Naive thymus-derived CD4-positive, alpha-beta T cell (primary cell): ENCODE results near the gene TIMM17A. TPM values are rescaled to one million over a fixed set of nuclear protein-coding genes. Genes with fewer than 3 reads are reported as not detected.

Experiments
- ATAC-seq: fragments of 150-1000 bp; cut with Tn5 transposase; 2 replicates; pipeline ENCODE4 v1.10.0; 2021; ENCODE audit warnings: mild to moderate bottlenecking, moderate library complexity
- CTCF ChIA-PET: fragments of 350-600 bp; sonication (Branson Sonifier 250); formaldehyde crosslinking; loops from one replicate; lab custom pipeline; 2021; ENCODE audit warnings: antibody characterized with exemption; lab: Charles Lee
- POLR2A ChIA-PET: fragments of 350-600 bp; sonication (Branson Sonifier 250); formaldehyde crosslinking; loops from one replicate; lab custom pipeline; 2021; ENCODE audit warnings: antibody characterized with exemption, inconsistent platforms; lab: Charles Lee
- DNase-seq, 9 donors: peaks; one replicate each; pipeline versions ENCODE4 v3.0.0 to v3.0.0-alpha.2; 2020 to 2022; ENCODE audit warnings: mixed read lengths in 1 of 9
- H3K27ac ChIP-seq: one replicate; pipeline ENCODE4 v1.7.0; 2013; ENCODE audit warnings: mild to moderate bottlenecking, low read depth, low read length, moderate library complexity
- H3K27me3 ChIP-seq, 2 donors: one replicate each; pipeline ENCODE4 v1.7.0; 2013; ENCODE audit warnings: low read length in 2 of 2, mild to moderate bottlenecking in 2 of 2, moderate library complexity in 2 of 2; ENCODE audit not compliant: control insufficient read depth in 2 of 2, insufficient read depth in 2 of 2
- H3K36me3 ChIP-seq, 3 experiments: 1 replicate in 2 of 3; 2 replicates in 1 of 3; pipeline ENCODE4 v1.7.0; 2013; ENCODE audit warnings: low read length in 3 of 3, mild to moderate bottlenecking in 3 of 3, moderate library complexity in 1 of 3; ENCODE audit not compliant: insufficient read depth in 3 of 3, control insufficient read depth in 2 of 3
- H3K4me1 ChIP-seq, 2 donors: one replicate each; pipeline ENCODE4 v1.7.0; 2013; ENCODE audit warnings: low read length in 2 of 2, mild to moderate bottlenecking in 2 of 2, moderate library complexity in 1 of 2; ENCODE audit not compliant: control insufficient read depth in 2 of 2, insufficient read depth in 2 of 2
- H3K4me3 ChIP-seq: 2 replicates; pipeline ENCODE4 v1.7.0; 2013; ENCODE audit warnings: mild to moderate bottlenecking, low read length
- H3K9me3 ChIP-seq, 3 experiments: 1 replicate in 2 of 3; 2 replicates in 1 of 3; pipeline ENCODE4 v1.7.0; 2013; ENCODE audit warnings: low read length in 3 of 3; ENCODE audit not compliant: control insufficient read depth in 2 of 3
- H3K27ac Mint-ChIP-seq, 9 donors: one replicate each; pipeline ENCODE4 v1.8.0; 2020 to 2022; ENCODE audit warnings: mixed read lengths in 9 of 9, mild to moderate bottlenecking in 8 of 9, moderate library complexity in 5 of 9, inconsistent platforms in 2 of 9
- H3K27me3 Mint-ChIP-seq, 5 donors: one replicate each; pipeline ENCODE4 v1.8.0; 2021 to 2022; ENCODE audit warnings: mixed read lengths in 5 of 5, mild to moderate bottlenecking in 1 of 5
- H3K36me3 Mint-ChIP-seq, 5 donors: one replicate each; pipeline ENCODE4 v1.8.0; 2020 to 2022; ENCODE audit warnings: mixed read lengths in 5 of 5, mild to moderate bottlenecking in 3 of 5, inconsistent platforms in 1 of 5
- H3K4me1 Mint-ChIP-seq, 7 donors: one replicate each; pipeline ENCODE4 v1.8.0; 2020 to 2022; ENCODE audit warnings: mixed read lengths in 7 of 7, mild to moderate bottlenecking in 3 of 7, inconsistent platforms in 1 of 7
- H3K4me3 Mint-ChIP-seq, 10 donors: one replicate each; pipeline ENCODE4 v1.8.0; 2020 to 2022; ENCODE audit warnings: mild to moderate bottlenecking in 10 of 10, mixed read lengths in 10 of 10, moderate library complexity in 6 of 10, inconsistent platforms in 2 of 10
- H3K9me3 Mint-ChIP-seq, 11 donors: one replicate each; pipeline ENCODE4 v1.8.0; 2020 to 2022; ENCODE audit warnings: mixed read lengths in 11 of 11, mild to moderate bottlenecking in 4 of 11, inconsistent platforms in 1 of 11, moderate library complexity in 1 of 11
- intact Hi-C, 2 donors: fragments of 100-400 bp; cut with micrococcal nuclease; formaldehyde crosslinking; loops; one replicate each; pipeline ENCODE4 v1.15.1; 2023
- polyA plus RNA-seq, 2 donors: library from polyadenylated mRNA; unstranded; fragments of 300-500 nt; fragmentation: Illumina TruSeq; gene quantifications; one replicate each; pipeline ENCODE4 v1.2.3, GENCODE V29; 2021
- total RNA-seq, 6 experiments: library from RNA in 5 of 6; stranded (reverse) in 5 of 6; gene quantifications; 1 replicate in 5 of 6; 2 replicates in 1 of 6; pipeline ENCODE4 v1.2.3 and lab custom pipeline; 2021 to 2026

Gene TIMM17A
- total RNA-seq (10 to 100 TPM; 27.1 to 58.4 (median 43.1) TPM), polyA plus RNA-seq (10 to 100 TPM; 20.6 to 25.5 TPM), total RNA-seq (lab: John Stamatoyannopoulos, UW) (25.3 reads per million, percentile 56 among the genes with 10 or more reads in this experiment)

DNA sequence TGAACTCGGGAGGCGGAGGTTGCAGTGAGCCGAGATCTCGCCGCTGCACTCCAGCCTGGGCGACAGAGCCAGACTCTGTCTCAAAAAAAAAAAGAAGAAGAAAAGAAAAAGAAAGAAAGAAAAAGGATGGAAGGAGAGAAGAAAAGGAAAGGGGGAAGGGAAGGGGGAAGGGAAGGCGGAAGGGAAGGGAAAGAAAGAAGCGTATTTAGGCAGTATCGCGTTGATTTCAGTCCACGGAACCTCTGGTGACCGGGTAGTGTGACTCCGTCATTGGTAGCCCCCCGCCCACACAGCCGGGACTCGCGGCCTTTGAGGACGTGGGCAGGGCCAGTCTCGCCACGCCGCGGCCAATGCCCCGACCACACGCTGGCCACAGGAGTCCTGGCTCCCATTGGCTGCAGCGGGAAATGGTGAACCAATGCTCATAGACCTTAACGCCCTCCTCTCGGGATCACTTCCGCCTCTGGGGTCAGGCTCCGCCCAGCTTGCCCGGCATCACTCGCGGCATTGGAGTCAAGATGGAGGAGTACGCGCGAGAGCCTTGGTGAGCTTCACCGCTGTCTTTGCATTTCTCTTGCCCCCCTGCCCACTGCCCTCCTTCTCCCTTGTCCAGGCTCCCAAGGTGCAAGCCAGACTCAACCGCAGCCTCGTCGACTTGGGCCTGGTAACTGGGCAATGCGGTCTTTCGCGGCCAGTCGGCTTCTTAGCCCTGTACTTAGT lies at the start of gene TIMM17A:
Gene TIMM17A, plus strand, starts transcription at position 495 of the 720 bp plus-strand sequence. Its CDS starts 24 bp downstream, at position 519.
- ATAC-seq (peak; percentile 99), DNase-seq (peak; percentile 84 to 94 (median 90))
- H3K4me1 Mint-ChIP-seq: peaks cover 15 to 32% (median 25%) of the 10 kb centered on the region in 7 donors
- Histone ChIP-seq H3K4me3 (peak within 1 kb of the TSS; percentile 97), H3K4me1 (peaks cover 11 to 14% of the 10 kb centered on the region in 2 donors), H3K9me3 (no peaks in the 10 kb centered on the region), H3K36me3 (peaks cover 0 to 28% (median 13%) of the 10 kb centered on the region in 3 experiments), H3K27me3 (no peaks in the 10 kb centered on the region), H3K27ac (peak within 1 kb of the TSS; percentile 83)
- peak within 1 kb of the TSS; percentile 90 to 100 (median 98) for H3K4me3 Mint-ChIP-seq
- CTCF ChIA-PET: interaction anchor here (0.7 to 1.5 kb wide), 2 partner anchors 26 to 59 kb away, joined by 5 read pairs; no protein-coding TSS in a partner anchor
- H3K36me3 Mint-ChIP-seq: peaks cover 0 to 8% (median under 1%) of the 10 kb centered on the region in 5 donors
- peaks cover 0 to 1% (median 0%) of the 10 kb centered on the region in 11 donors for H3K9me3 Mint-ChIP-seq
- peak within 1 kb of the TSS; percentile 89 to 99 (median 97) for H3K27ac Mint-ChIP-seq
- intact Hi-C loops: loop anchor here (1.0 to 10.0 kb wide), 10 partner anchors 27 to 1012 kb away; partner anchors contain the start of genes IPO9 (in 2 of the 2), PPP1R12B (in 2 of the 2), RNPEP (in 2 of the 2) and CSRP1 (in 1 of the 2)
- H3K27me3 Mint-ChIP-seq: peaks cover 0 to 2% (median 0%) of the 10 kb centered on the region in 5 donors
- POLR2A ChIA-PET: interaction anchor here (0.8 to 1.8 kb wide), 5 partner anchors 9 to 59 kb away, joined by 3 to 8 read pairs (median 5); partner anchors contain the start of genes LMOD1 and RNPEP

DNA sequence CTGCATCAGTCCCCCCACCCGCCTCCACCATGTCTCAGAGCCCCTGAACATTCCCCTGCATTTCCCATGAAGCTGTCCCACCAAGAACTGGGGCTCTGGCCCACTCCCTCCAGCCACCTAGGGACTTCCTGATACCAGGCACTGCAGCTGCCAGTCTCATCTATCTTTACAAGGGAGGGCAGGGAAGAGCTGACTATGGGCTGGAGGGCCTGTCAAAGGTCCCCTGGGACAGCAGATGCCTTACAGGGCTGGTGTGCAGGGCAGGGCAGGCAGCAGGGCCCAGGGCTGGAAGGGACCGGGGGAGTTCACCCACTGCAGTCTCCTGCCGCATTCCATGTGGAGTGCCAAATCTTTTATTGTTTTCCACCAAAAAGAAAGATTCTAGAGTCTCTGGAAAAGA lies 49.0 kb upstream of the TIMM17A start:
- H3K4me1 Mint-ChIP-seq: peaks cover 0 to 5% (median 0%) of the 10 kb centered on the region in 7 donors
- no peak overlapping the region for H3K27ac ChIP-seq
- ChIA-PET POLR2A (no interaction called here), CTCF (interaction anchor here (1.1 kb wide), 1 partner anchor 19 kb away, joined by 3 read pairs; no protein-coding TSS in a partner anchor)
- H3K27me3 Mint-ChIP-seq: peaks cover 0 to 11% (median 0%) of the 10 kb centered on the region in 5 donors
- H3K4me3 ChIP-seq: no peak overlapping the region
- DNase-seq (no peak), ATAC-seq (no peak)
- H3K4me3 Mint-ChIP-seq: no peak overlapping the region
- H3K9me3 Mint-ChIP-seq: no peaks in the 10 kb centered on the region
- intact Hi-C loops: no loop called here
- no peaks in the 10 kb centered on the region for H3K4me1 ChIP-seq
- H3K36me3 ChIP-seq: no peaks in the 10 kb centered on the region
- no peaks in the 10 kb centered on the region for H3K36me3 Mint-ChIP-seq
- no peak overlapping the region for H3K27ac Mint-ChIP-seq
- H3K9me3 ChIP-seq: no peaks in the 10 kb centered on the region
- H3K27me3 ChIP-seq: no peaks in the 10 kb centered on the region

DNA sequence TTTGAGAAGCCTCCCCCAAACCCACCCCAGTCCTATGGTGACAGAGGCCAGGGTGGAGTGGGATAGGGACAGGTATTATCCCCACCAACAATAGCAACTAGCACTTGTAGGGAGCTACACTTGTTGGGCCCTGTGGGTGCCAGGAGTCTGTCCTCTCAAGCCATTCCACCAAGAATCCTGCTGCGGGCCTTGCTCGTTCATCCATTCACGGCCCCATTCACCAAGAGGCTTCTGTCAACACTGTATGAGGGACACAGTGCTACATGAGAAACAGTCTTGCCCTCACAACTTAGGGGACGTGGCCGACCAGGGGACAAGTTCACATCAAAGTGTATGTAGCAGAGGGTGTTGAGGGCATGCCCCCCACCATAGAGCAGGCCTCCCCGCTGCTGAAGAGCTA lies 47.7 kb upstream of the TIMM17A start:
- ChIA-PET CTCF (no interaction called here), POLR2A (no interaction called here)
- Histone ChIP-seq H3K9me3 (no peaks in the 10 kb centered on the region), H3K4me1 (no peaks in the 10 kb centered on the region), H3K36me3 (no peaks in the 10 kb centered on the region), H3K4me3 (no peak overlapping the region), H3K27ac (no peak overlapping the region), H3K27me3 (no peaks in the 10 kb centered on the region)
- Mint-ChIP-seq H3K4me1 (peaks cover 0 to 5% (median 0%) of the 10 kb centered on the region in 7 donors), H3K27me3 (peaks cover 0 to 11% (median 0%) of the 10 kb centered on the region in 5 donors), H3K27ac (no peak overlapping the region), H3K9me3 (no peaks in the 10 kb centered on the region), H3K36me3 (no peaks in the 10 kb centered on the region), H3K4me3 (no peak overlapping the region)
- ATAC-seq: no peak
- intact Hi-C loops: no loop called here
- no peak for DNase-seq

DNA sequence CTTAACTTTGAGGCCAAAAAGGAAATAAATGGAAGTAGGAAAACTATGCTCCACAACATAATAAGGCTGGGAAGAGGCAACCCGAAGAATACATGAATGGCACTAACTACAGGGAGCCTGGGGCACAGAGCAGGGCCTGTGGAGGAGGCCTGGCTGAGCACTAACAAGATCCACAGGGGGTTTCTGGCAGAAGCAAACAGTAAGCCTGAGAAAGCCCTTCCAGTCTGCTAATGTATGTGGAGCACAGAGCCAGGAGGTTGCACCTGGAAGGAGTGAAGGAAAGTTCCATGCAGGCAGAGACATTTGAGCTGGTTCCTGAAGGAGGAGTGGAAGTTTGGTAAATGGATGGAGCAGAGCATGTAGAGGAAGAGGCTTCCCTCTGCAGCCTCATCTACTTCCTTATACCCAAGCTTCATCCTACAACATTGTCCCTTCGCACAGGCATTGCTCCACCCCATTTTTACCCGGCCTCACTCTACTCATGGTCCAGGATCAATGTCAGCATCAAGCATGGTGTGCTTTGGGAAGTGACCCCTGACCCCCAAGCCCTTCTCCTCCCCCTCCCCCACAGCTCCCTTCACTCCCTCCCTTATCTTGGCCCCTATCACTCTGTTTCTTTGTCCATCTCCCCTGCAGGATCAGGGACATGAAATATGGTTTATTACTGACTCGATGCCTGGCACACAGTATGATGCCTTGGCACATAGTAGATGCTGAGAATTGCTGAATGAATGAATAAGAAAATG lies 43.3 kb upstream of the TIMM17A start:
- no peaks in the 10 kb centered on the region for H3K27me3 ChIP-seq
- CTCF ChIA-PET: no interaction called here
- POLR2A ChIA-PET: no interaction called here
- Mint-ChIP-seq H3K27me3 (peaks cover 0 to 17% (median 15%) of the 10 kb centered on the region in 5 donors), H3K4me1 (no peaks in the 10 kb centered on the region), H3K27ac (no peak overlapping the region), H3K4me3 (no peak overlapping the region), H3K36me3 (no peaks in the 10 kb centered on the region), H3K9me3 (no peaks in the 10 kb centered on the region)
- no peaks in the 10 kb centered on the region for H3K4me1 ChIP-seq
- H3K9me3 ChIP-seq: no peaks in the 10 kb centered on the region
- ATAC-seq: no peak
- H3K27ac ChIP-seq: no peak overlapping the region
- H3K4me3 ChIP-seq: no peak overlapping the region
- intact Hi-C loops: no loop called here
- H3K36me3 ChIP-seq: no peaks in the 10 kb centered on the region
- no peak for DNase-seq

DNA sequence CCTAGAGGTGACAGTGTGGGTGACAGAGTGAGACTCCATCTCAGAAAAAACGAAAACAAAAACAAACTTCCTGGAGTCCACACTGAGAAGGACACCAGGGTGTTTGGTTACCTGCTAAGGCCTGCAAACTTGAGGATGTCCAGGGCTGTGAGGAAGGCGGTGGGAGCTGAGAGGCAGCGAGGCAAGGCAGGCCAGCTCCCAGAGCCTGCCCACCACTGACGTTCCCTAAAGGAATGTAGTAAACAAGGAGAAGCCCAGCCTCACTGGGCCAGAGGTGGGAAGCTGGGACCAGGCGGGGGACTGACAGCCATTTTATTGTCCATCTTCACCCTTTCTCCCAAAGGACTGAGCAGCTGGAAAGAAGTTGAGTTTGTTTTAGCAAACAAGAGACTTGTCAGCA lies 42.5 kb upstream of the TIMM17A start:
- CTCF ChIA-PET: no interaction called here
- H3K27me3 ChIP-seq: no peaks in the 10 kb centered on the region
- no peaks in the 10 kb centered on the region for H3K4me1 ChIP-seq
- H3K9me3 ChIP-seq: no peaks in the 10 kb centered on the region
- no peak overlapping the region for H3K27ac ChIP-seq
- intact Hi-C loops: no loop called here
- Mint-ChIP-seq H3K4me1 (no peaks in the 10 kb centered on the region), H3K36me3 (no peaks in the 10 kb centered on the region), H3K27me3 (peaks cover 0 to 18% (median 15%) of the 10 kb centered on the region in 5 donors), H3K27ac (no peak overlapping the region), H3K9me3 (no peaks in the 10 kb centered on the region), H3K4me3 (no peak overlapping the region)
- POLR2A ChIA-PET: no interaction called here
- no peaks in the 10 kb centered on the region for H3K36me3 ChIP-seq
- no peak overlapping the region for H3K4me3 ChIP-seq
- ATAC-seq: no peak
- no peak for DNase-seq

DNA sequence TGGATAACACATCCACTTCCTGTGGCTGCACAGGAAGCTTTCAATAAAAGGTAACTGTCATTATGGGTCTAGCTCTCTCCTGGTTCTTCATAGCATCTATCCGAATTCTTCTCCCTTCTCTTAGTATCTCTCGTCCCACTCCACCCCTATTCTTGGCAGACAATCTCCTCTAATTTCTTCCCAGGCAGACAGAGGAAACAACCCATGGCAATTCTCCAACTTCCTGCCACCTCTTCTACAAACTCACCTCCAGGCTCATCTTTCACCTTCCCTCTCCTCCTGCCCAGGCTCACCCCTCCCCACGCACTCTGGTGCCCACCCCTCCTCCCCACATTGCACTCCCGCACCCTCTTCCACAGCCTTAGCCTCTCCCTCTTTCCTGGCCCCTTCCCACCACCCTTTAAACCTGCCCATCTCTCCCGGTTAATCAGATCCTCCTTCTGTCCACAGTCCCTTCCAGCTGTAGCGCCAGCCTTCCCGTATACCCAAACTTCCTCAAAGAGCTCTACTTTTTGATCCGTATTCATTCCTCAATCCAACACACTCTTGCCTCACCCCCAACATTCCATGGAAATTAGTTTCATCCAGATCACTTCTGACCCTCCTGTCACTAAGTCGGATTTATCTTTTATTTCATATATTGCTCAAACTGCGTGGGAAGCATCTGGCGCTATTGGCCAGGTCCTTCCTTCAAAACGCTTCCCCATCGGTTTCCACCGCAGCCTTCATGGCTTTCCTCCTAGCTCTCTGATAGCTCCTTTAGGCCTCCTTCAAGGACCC lies 40.7 kb upstream of the TIMM17A start:
- ATAC-seq (no peak), DNase-seq (no peak)
- H3K4me3 Mint-ChIP-seq: no peak overlapping the region
- H3K27ac ChIP-seq: no peak overlapping the region
- H3K4me1 Mint-ChIP-seq: no peaks in the 10 kb centered on the region
- H3K27me3 Mint-ChIP-seq: peaks cover 0 to 22% (median 15%) of the 10 kb centered on the region in 5 donors
- no peaks in the 10 kb centered on the region for H3K9me3 Mint-ChIP-seq
- H3K9me3 ChIP-seq: no peaks in the 10 kb centered on the region
- ChIA-PET POLR2A (no interaction called here), CTCF (no interaction called here)
- no peaks in the 10 kb centered on the region for H3K4me1 ChIP-seq
- no peaks in the 10 kb centered on the region for H3K36me3 ChIP-seq
- intact Hi-C loops: no loop called here
- H3K36me3 Mint-ChIP-seq: no peaks in the 10 kb centered on the region
- H3K27me3 ChIP-seq: no peaks in the 10 kb centered on the region
- H3K27ac Mint-ChIP-seq: no peak overlapping the region
- H3K4me3 ChIP-seq: no peak overlapping the region
